GM10266 (cell line): ENCODE measurements around the gene ZNF385C.
"Not testable (repeated sequence)": the region's sequence is repeated elsewhere in the genome, so short reads cannot be mapped to it uniquely, and the experiment has no call there.

ENCODE experiments used
- DNase-seq: peaks from one replicate; pipeline ENCODE4 v3.0.0; 2012; ENCODE audit errors: extremely low spot score
- TF ChIP-seq, protein P1 (sequence below): IDR thresholded peaks from 2 replicates; pipeline ENCODE4 v1.5.1; 2012; ENCODE audit warnings: mild to moderate bottlenecking, low read depth; ENCODE audit not compliant: control insufficient read depth, insufficient read depth; ENCODE audit errors: missing control alignments

The ZNF385C gene

GRCh38 chr17:42016411-42016831 is 81.9 kb downstream of the ZNF385C start:
- TF ChIP-seq, protein P1, sequence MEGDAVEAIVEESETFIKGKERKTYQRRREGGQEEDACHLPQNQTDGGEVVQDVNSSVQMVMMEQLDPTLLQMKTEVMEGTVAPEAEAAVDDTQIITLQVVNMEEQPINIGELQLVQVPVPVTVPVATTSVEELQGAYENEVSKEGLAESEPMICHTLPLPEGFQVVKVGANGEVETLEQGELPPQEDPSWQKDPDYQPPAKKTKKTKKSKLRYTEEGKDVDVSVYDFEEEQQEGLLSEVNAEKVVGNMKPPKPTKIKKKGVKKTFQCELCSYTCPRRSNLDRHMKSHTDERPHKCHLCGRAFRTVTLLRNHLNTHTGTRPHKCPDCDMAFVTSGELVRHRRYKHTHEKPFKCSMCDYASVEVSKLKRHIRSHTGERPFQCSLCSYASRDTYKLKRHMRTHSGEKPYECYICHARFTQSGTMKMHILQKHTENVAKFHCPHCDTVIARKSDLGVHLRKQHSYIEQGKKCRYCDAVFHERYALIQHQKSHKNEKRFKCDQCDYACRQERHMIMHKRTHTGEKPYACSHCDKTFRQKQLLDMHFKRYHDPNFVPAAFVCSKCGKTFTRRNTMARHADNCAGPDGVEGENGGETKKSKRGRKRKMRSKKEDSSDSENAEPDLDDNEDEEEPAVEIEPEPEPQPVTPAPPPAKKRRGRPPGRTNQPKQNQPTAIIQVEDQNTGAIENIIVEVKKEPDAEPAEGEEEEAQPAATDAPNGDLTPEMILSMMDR = no peak
- DNase-seq = no peak

DNA sequence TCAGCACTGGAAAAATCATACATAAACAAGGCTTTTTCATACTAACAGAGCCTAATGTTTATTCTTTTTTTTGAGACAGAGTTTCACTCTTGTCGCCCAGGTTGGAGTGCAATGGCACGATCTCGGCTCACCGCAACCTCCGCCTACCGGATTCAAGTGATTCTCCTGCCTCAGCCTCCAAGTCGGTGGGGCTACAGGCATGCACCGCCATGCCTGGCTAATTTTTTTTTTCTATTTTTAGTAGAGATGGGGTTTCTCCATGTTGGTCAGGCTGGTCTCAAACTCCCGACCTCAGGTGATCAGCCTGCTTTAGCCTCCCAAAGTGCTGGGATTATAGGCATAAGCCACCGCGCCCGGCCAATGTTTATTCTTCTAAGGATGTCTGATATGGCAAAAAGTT is 84.5 kb downstream of the ZNF385C start:
- not testable (repeated sequence) for DNase-seq

DNA sequence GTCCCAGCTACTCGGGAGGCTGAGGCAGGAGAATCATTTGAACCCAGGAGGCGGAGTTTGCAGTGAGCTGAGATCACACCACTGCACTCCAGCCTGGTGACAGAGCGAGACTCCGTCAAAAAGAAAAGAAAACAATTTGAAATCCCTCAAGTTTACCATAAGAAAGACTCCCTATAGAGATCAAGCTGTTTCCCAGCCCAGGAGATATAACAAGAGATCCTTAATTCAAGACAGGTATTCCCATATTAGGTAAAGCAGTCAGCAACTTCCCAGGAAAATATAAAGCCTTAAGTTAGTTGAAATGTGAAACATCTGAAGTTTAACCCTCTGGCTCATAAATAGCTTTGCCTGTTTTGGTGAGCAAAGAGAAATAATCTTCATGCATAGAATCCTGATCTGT is 85.9 kb downstream of the ZNF385C start:
- DNase-seq = not testable (repeated sequence)

- TF ChIP-seq, protein P1 = no peak
- no peak for DNase-seq
Observed at GRCh38 chr17:42010898-42011516, 87.3 kb downstream of the ZNF385C start.

GRCh38 chr17:42010266-42010680 is 88.0 kb downstream of the ZNF385C start:
- DNase-seq = not testable (repeated sequence)

DNA sequence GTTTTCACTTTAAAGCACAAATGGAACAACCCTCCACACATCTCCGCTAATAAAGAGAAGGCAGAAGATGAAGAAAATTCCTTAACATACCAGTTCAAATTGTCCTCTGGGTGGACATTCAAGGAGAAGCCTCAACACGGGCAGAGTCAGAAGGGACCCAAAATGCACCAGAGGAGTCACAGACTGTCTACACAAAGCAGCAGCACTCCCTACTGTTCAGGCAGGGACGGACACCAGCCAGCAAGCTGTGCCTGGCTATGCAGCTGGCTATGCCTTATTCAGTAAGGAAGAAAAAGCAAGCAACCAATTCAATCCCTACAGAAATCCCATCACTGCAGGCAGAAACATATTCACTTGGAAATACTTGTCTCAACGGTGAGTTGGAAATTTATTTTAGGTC is 89.1 kb downstream of the ZNF385C start:
- TF ChIP-seq, protein P1 = peak; percentile 20
- no peak for DNase-seq

- no peak for DNase-seq
- TF ChIP-seq, protein P1 = no peak
Observed at GRCh38 chr17:42005166-42005565, 93.1 kb downstream of the ZNF385C start.

DNA sequence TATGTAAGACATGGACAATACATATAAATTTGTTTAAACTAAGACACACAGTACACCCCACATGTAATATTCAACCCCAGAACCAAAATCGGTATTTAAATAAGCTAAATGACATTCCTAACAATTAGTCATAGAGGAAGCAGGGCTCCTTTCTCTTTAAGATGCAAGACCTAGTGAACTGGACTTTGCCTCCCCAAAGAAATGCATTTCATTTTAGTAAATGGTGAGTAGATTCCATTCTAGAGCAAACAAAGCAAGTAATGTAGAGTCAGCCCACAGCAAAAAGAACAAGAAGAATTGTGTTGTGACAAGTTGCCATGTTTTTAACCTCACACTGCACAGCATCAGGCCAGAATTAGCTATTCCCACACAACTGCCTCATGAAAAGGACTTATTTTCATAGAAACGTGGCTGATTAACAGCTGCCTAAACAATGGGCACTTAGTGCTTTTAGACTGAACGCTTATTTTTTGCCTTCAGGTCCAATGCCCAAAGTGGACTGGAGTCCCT is 95.4 kb downstream of the ZNF385C start:
- TF ChIP-seq, protein P1 = no peak
- DNase-seq = no peak

- TF ChIP-seq, protein P1 = no peak
- no peak for DNase-seq
Observed at GRCh38 chr17:42002175-42002791, 96.0 kb downstream of the ZNF385C start.
